Ishikawa (cell line): Measurements from ENCODE around the gene RXRA.

Experiments used
- CEBPB ChIP-seq: IDR thresholded peaks from 2 replicates; pipeline ENCODE4 v1.6.1; 2012
- CREB1 ChIP-seq: IDR thresholded peaks from 2 replicates; pipeline ENCODE4 v1.6.1; 2012; ENCODE audit warnings: low read depth
- EGR1 ChIP-seq: IDR thresholded peaks from 2 replicates; pipeline ENCODE4 v1.6.1; 2012
- EP300 ChIP-seq: IDR thresholded peaks from 2 replicates; pipeline ENCODE4 v1.6.1; 2012; ENCODE audit warnings: borderline replicate concordance
- FOXM1 ChIP-seq: IDR thresholded peaks from 2 replicates; pipeline ENCODE4 v1.6.1; 2012; ENCODE audit warnings: low read depth, borderline replicate concordance
- NFIC ChIP-seq: IDR thresholded peaks from 2 replicates; pipeline ENCODE4 v1.6.1; 2012
- RAD21 ChIP-seq: IDR thresholded peaks from 2 replicates; pipeline ENCODE4 v1.6.1; 2012; ENCODE audit warnings: low read depth
- TAF1 ChIP-seq: IDR thresholded peaks from 2 replicates; pipeline ENCODE4 v1.6.1; 2012; ENCODE audit warnings: low read depth, mild to moderate bottlenecking
- TCF12 ChIP-seq: IDR thresholded peaks from 2 replicates; pipeline ENCODE4 v1.6.1; 2012; ENCODE audit warnings: low read depth
- TEAD4 ChIP-seq: IDR thresholded peaks from 2 replicates; pipeline ENCODE4 v1.6.1; 2012
- USF1 ChIP-seq: IDR thresholded peaks from 2 replicates; pipeline ENCODE4 v1.6.1; 2012
- YY1 ChIP-seq: IDR thresholded peaks from 2 replicates; pipeline ENCODE4 v1.6.1; 2012; ENCODE audit warnings: low read depth
- ZBTB7A ChIP-seq: IDR thresholded peaks from 2 replicates; pipeline ENCODE4 v1.6.1; 2012; ENCODE audit warnings: low read depth
- TF ChIP-seq, protein P1 (sequence below): IDR thresholded peaks from 2 replicates; pipeline ENCODE4 v1.6.1; 2012
- TF ChIP-seq, protein P2 (sequence below): IDR thresholded peaks from 2 replicates; pipeline ENCODE4 v1.6.1; 2012; ENCODE audit warnings: low read depth, mild to moderate bottlenecking

RXRA gene

DNA sequence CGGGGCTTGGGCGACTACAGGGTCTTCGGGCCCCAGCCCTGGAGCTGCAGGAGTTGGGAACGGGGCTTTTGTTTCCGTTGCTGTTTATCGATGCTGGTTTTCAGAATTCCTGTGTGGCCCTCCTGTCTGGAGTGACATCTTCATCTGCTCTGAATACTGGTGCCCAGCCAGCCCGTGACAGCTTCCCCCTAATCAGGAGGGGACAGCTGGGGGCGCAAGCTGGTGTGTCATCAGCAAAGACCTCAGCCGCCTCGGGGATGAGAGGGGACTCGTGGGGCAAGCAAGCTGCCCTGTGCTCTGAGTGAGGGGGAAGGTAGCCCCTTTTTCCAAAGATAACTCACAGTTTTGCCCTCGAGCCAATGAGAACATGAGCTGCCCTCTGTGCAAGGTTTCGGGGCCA is 110.7 kb downstream of the RXRA start:
- TF ChIP-seq, protein P1, sequence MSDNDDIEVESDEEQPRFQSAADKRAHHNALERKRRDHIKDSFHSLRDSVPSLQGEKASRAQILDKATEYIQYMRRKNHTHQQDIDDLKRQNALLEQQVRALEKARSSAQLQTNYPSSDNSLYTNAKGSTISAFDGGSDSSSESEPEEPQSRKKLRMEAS, result no peak
- no peak for TF ChIP-seq ZBTB7A
- no peak for TF ChIP-seq TAF1
- TF ChIP-seq USF1, result no peak
- no peak for TF ChIP-seq TCF12
- TF ChIP-seq EGR1, result no peak
- no peak for TF ChIP-seq YY1
- TF ChIP-seq CEBPB, result no peak
- no peak for TF ChIP-seq NFIC
- no peak for TF ChIP-seq RAD21
- no peak for TF ChIP-seq TEAD4
- TF ChIP-seq CREB1, result no peak
- TF ChIP-seq FOXM1, result no peak
- no peak for TF ChIP-seq EP300
- TF ChIP-seq, protein P2, sequence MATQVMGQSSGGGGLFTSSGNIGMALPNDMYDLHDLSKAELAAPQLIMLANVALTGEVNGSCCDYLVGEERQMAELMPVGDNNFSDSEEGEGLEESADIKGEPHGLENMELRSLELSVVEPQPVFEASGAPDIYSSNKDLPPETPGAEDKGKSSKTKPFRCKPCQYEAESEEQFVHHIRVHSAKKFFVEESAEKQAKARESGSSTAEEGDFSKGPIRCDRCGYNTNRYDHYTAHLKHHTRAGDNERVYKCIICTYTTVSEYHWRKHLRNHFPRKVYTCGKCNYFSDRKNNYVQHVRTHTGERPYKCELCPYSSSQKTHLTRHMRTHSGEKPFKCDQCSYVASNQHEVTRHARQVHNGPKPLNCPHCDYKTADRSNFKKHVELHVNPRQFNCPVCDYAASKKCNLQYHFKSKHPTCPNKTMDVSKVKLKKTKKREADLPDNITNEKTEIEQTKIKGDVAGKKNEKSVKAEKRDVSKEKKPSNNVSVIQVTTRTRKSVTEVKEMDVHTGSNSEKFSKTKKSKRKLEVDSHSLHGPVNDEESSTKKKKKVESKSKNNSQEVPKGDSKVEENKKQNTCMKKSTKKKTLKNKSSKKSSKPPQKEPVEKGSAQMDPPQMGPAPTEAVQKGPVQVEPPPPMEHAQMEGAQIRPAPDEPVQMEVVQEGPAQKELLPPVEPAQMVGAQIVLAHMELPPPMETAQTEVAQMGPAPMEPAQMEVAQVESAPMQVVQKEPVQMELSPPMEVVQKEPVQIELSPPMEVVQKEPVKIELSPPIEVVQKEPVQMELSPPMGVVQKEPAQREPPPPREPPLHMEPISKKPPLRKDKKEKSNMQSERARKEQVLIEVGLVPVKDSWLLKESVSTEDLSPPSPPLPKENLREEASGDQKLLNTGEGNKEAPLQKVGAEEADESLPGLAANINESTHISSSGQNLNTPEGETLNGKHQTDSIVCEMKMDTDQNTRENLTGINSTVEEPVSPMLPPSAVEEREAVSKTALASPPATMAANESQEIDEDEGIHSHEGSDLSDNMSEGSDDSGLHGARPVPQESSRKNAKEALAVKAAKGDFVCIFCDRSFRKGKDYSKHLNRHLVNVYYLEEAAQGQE, result no peak

DNA sequence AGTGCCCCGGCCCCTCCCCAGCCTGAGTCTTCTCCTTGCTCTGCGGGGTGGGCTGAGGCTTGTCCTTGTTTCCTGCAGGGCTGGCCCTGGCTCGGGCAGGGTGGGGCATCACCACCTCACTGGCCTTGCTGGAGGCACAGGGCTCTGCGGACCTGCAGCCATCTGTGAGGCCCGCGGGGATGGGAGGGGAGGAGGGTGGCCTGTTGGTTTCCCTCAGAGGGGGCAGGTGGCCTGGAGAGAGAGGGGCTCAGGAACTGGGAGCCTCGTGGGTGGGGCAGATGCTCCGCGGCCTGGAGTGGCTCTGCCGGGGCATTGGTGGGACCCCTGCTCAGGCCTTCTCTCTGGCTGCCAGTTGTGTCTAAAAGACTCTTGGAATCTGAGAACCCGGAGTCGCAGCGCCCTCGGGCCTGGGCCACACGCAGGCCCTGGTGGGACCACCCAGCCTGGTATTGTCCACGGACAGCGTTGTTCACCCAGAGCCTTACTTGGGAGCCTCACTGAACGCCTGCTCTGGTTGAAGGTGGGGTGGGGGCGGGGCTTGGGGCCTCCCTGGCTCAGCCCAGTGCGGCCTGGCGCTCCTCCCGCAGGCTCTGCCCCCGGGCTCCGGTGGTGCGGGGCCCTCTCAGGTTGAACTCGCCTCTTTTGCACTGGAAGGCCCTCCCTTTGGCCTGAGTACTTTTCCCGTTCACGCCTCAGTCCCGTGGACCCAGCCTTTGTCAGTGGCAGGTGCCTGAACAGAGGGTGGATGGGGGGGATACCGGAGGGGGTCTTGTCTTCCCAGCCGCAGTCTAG is 111.3 kb downstream of the RXRA start:
- TF ChIP-seq YY1 (no peak), FOXM1 (no peak), ZBTB7A (no peak), NFIC (no peak), RAD21 (no peak), CREB1 (no peak), USF1 (no peak), CEBPB (no peak), TCF12 (no peak), TAF1 (no peak), EP300 (no peak), EGR1 (no peak), TEAD4 (no peak)
- TF ChIP-seq, protein P2, result no peak
- TF ChIP-seq, protein P1, result no peak

- no peak for TF ChIP-seq TAF1
Observed at GRCh38 chr9:134438195-134438788, 112.0 kb downstream of the RXRA start.

GRCh38 chr9:134439368-134439784 is 113.1 kb downstream of the RXRA start:
- TF ChIP-seq TCF12 (no peak), EP300 (no peak), NFIC (no peak), EGR1 (no peak), YY1 (no peak), RAD21 (no peak), USF1 (no peak), ZBTB7A (no peak), CEBPB (no peak), TAF1 (no peak), FOXM1 (no peak)
- TF ChIP-seq, protein P2, result no peak
- TF ChIP-seq, protein P1, result no peak
